Measurements from ENCODE around the gene OCLN.
"Not testable (repeated sequence)": the region's sequence is repeated elsewhere in the genome, so short reads cannot be mapped to it uniquely, and the experiment has no call there.

OCLN gene

DNA sequence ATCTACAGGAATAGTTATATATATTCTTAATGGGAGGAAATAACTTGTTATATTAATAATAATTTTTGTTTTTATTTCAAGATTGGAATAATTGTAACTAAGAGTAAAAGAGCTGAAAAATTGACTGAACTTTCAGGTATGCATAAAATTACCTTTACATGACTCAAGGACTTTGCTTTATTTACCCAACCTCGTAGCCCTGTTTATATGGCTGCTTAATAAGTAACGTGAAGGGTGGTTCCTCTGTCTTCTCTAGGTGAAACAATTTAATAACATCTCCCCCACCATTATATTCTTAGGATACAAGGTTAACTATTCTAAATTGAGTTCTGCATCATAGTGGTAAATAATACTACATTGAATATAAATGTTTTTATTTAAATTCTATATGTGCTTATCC lies 75.5 kb downstream of the OCLN start:
- DNase-seq (ENCODE audit: low read depth); H3K4me3 ChIP-seq (ENCODE audit: control insufficient read depth, low read depth, low read length): not testable (repeated sequence)

DNA sequence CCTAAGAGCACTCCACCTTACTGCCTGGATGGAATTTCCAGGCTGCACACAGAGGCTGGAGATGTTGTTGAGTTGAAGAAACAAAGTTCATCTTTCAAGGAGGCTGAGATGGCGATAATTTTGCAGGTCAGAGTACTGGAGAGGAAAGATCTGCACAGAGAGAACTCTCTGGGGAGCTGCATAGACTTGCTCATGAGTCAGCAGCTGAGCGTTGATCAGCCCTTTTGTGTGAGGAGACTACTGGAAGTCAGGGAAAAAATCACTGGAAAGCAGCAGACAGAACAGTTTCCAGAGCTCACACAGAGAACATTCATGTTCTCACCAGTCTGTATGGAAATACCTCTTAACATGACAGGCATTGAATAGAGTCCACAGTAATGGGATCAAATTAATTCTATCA lies 90.8 kb downstream of the OCLN start:
- H3K4me3 ChIP-seq (ENCODE audit: control insufficient read depth, low read depth, low read length); DNase-seq (ENCODE audit: low read depth): not testable (repeated sequence)

DNA sequence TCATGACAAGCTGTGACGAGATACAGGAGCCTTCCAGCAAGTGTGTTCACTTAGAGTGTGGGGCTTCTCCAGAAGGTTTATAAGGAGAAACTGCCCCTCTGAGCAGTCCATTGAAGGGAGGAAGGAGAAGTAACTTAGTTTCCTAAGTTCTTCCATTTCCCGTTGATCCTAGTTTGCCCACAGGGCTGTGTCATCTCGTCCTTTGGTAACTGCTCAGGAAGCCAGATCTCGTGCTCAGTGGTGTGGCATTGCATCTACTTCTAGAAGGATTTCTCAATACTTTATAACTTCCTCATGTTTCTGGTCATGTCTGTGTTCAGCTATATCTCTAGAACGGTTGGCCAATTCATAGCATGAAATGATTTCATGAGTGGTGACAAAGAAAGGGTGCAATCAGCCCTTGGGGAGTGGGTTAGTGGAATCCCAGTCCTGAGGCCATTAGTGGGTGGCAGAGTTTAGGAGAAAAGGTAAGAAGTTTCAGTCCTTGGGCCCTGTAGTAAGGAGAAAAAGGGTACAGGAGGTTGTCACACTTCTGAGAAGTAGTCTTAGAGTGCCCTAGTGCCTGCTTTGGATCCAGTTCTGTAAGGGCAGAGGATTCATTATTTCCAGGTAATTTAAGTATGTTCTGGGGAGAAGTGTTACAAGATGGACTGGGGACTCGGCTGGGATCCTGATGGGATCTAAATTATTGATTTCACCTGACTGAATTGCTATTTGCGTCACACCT lies 103.7 kb downstream of the OCLN start:
- DNase-seq (ENCODE audit: low read depth); H3K4me3 ChIP-seq (ENCODE audit: control insufficient read depth, low read depth, low read length): not testable (repeated sequence)

DNA sequence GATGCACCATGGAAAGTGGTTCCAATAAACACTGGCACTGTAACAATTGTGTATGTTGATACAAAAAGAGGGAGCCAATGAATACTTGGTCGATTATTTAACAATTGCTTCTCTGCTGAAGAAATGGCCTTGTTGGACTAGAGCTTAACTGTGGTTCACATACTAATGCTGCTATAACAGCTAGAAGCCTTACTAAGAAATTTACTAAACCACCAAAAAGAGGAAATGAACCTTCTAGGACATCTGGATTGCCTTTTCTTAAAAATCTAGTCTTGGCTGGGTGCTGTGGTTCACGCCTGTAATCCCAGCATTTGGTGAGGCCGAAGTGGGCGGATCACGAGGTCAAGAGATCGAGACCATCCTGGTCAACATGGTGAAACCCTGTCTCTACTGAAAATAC lies 109.4 kb downstream of the OCLN start:
- H3K4me3 ChIP-seq (ENCODE audit: control insufficient read depth, low read depth, low read length): not testable (repeated sequence)

DNA sequence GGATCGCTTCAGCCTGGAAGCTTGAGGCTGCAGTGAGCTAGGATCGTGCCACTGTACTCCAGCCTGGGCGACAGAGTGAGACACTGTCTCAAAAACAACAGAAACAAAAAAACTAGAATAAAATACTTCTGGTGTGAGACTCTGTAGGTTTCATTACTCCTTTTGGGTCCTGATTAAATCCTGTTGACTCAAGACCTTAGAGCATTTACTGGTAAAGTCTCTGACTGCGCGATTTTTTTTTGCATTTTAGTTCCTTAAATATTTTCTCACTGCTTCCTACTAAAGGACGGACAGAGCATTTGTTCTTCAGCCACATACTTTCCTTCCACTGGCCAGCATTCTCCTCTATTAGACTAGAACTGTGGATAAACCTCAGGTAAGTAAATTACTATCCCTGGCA lies 114.2 kb downstream of the OCLN start:
- H3K4me3 ChIP-seq (ENCODE audit: control insufficient read depth, low read depth, low read length); DNase-seq (ENCODE audit: low read depth): not testable (repeated sequence)

More for the DNA sequence above, 109.4 kb downstream of the OCLN start:
- DNase-seq (ENCODE audit: low read depth): not testable (repeated sequence)
